Liver (tissue), 9 donors: Measurements from ENCODE around the gene NCOA3. TPM values are rescaled to one million over a fixed set of nuclear protein-coding genes. Genes with fewer than 3 reads are reported as not detected.

Experiments used
- DNase-seq: peaks from one replicate; pipeline ENCODE4 v3.0.0-alpha.2; 2017; ENCODE audit warnings: low spot score
- H3K27ac ChIP-seq, 2 donors: one replicate each; pipeline ENCODE4 v1.7.0; 2013; ENCODE audit warnings: inconsistent platforms in 2 of 2, low read length in 2 of 2, control low read depth in 1 of 2, low read depth in 1 of 2, mild to moderate bottlenecking in 1 of 2
- H3K27me3 ChIP-seq, 4 donors: one replicate each; pipeline versions ENCODE4 v1.6.1 to v1.7.0; 2013; ENCODE audit warnings: low read length in 3 of 4, inconsistent platforms in 1 of 4, mild to moderate bottlenecking in 1 of 4, moderate library complexity in 1 of 4; ENCODE audit not compliant: control insufficient read depth in 4 of 4, insufficient read depth in 4 of 4
- H3K36me3 ChIP-seq, 4 donors: one replicate each; pipeline versions ENCODE4 v1.6.1 to v1.7.0; 2013; ENCODE audit warnings: low read length in 3 of 4, mild to moderate bottlenecking in 3 of 4, low read depth in 1 of 4, moderate library complexity in 1 of 4; ENCODE audit not compliant: control insufficient read depth in 4 of 4, insufficient read depth in 3 of 4
- H3K4me1 ChIP-seq, 4 donors: one replicate each; pipeline versions ENCODE4 v1.6.1 to v1.7.0; 2013; ENCODE audit warnings: low read length in 3 of 4, mild to moderate bottlenecking in 3 of 4, moderate library complexity in 1 of 4; ENCODE audit not compliant: control insufficient read depth in 4 of 4, insufficient read depth in 4 of 4
- H3K4me3 ChIP-seq, 3 donors: one replicate each; pipeline versions ENCODE4 v1.6.1 to v1.7.0; 2013; ENCODE audit warnings: low read length in 3 of 3, control low read depth in 1 of 3, low read depth in 1 of 3, mild to moderate bottlenecking in 1 of 3
- H3K9ac ChIP-seq, 2 donors: one replicate each; pipeline ENCODE4 v1.7.0; 2013; ENCODE audit warnings: low read length in 2 of 2, mild to moderate bottlenecking in 2 of 2, moderate library complexity in 2 of 2, control low read depth in 1 of 2, low read depth in 1 of 2
- H3K9me3 ChIP-seq, 4 donors: one replicate each; pipeline versions ENCODE4 v1.6.1 to v1.7.0; 2013; ENCODE audit warnings: low read length in 3 of 4; ENCODE audit not compliant: control insufficient read depth in 4 of 4
- ATF3 ChIP-seq: IDR thresholded peaks from 2 replicates; pipeline ENCODE4 v1.6.1; 2016; ENCODE audit warnings: antibody characterized with exemption
- CTCF ChIP-seq: fragments of 150-350 bp; IDR thresholded peaks from 2 replicates; pipeline ENCODE4 v1.5.1; 2017; ENCODE audit warnings: improper control_type of control experiment, low read depth, low read length; ENCODE audit not compliant: missing input control
- EGR1 ChIP-seq, 2 donors: IDR thresholded peaks; 2 replicates each; pipeline ENCODE4 v1.6.1; 2016 to 2018; ENCODE audit warnings: antibody characterized with exemption in 2 of 2, low read depth in 2 of 2
- FOXA1 ChIP-seq: IDR thresholded peaks from 2 replicates; pipeline ENCODE4 v1.6.1; 2016; ENCODE audit warnings: antibody characterized with exemption
- GABPA ChIP-seq, 2 donors: IDR thresholded peaks in 1 of 2; conservative IDR thresholded peaks in 1 of 2; 2 replicates each; pipeline ENCODE4 v1.6.1; 2016; ENCODE audit warnings: antibody characterized with exemption in 2 of 2, mild to moderate bottlenecking in 1 of 2, moderate library complexity in 1 of 2
- HNF4A ChIP-seq, 2 donors: conservative IDR thresholded peaks; 2 replicates each; pipeline ENCODE4 v1.6.1; 2016; ENCODE audit warnings: antibody characterized with exemption in 2 of 2, mild to moderate bottlenecking in 2 of 2
- HNF4G ChIP-seq: IDR thresholded peaks from 2 replicates; pipeline ENCODE4 v1.6.1; 2016; ENCODE audit warnings: antibody characterized with exemption
- JUND ChIP-seq, 2 donors: IDR thresholded peaks; 2 replicates each; pipeline ENCODE4 v1.6.1; 2016; ENCODE audit warnings: antibody characterized with exemption in 2 of 2
- MAX ChIP-seq: IDR thresholded peaks from 2 replicates; pipeline ENCODE4 v1.6.1; 2016; ENCODE audit warnings: antibody characterized with exemption
- RAD21 ChIP-seq, 2 donors: IDR thresholded peaks; 2 replicates each; pipeline ENCODE4 v1.6.1; 2016; ENCODE audit warnings: antibody characterized with exemption in 2 of 2, mild to moderate bottlenecking in 2 of 2
- RXRA ChIP-seq, 2 donors: IDR thresholded peaks; 2 replicates each; pipeline ENCODE4 v1.6.1; 2017 to 2018; ENCODE audit warnings: antibody characterized with exemption in 2 of 2, mild to moderate bottlenecking in 1 of 2
- SP1 ChIP-seq: IDR thresholded peaks from 2 replicates; pipeline ENCODE4 v1.6.1; 2018; ENCODE audit warnings: antibody characterized with exemption, mild to moderate bottlenecking
- TAF1 ChIP-seq: conservative IDR thresholded peaks from 2 replicates; pipeline ENCODE4 v1.6.1; 2016; ENCODE audit warnings: antibody characterized with exemption, mild to moderate bottlenecking
- YY1 ChIP-seq: IDR thresholded peaks from 2 replicates; pipeline ENCODE4 v1.6.1; 2016; ENCODE audit warnings: antibody characterized with exemption, mild to moderate bottlenecking
- ZBTB33 ChIP-seq: IDR thresholded peaks from 2 replicates; pipeline ENCODE4 v1.6.1; 2016; ENCODE audit warnings: antibody characterized with exemption
- WGBS: extraction: QIAGEN DNeasy Blood & Tissue Kit; methylation state at CpG from one replicate; pipeline ENCODE4 v1.1.7; 2013; 5-methylcytosine and 5-hydroxymethylcytosine counted together
- polyA plus RNA-seq, 2 donors: library from polyadenylated mRNA; stranded (reverse) in 1 of 2; unstranded in 1 of 2; fragments of 200-250 nt in 1 of 2; fragments of >200 nt in 1 of 2; fragmentation: Nextera tagmentation in 1 of 2; extraction: Ambion mirVana in 1 of 2; gene quantifications; one replicate each; pipeline versions ENCODE4 v1.2.1 to v1.2.3, GENCODE V29; 2013 to 2015
- total RNA-seq, 2 donors: library from RNA; depleted of rRNA; stranded (reverse); fragments of >200 nt; gene quantifications; one replicate each; pipeline ENCODE4 v1.2.3, GENCODE V29; 2014
- donor health status: healthy.
- donor health status: healthy.
- donor health status: healthy.
- donor health status: healthy.
- donor health status: healthy.

The NCOA3 gene
- total and polyA plus RNA-seq, 4 donors: 3.8 to 18.2 (median 8.9) TPM

GRCh38 chr20:47502271-47503239 lies 868 bp downstream of the NCOA3 start:
- WGBS: under 1% methylated on average over 34 of the region's 34 CpGs
- peak overlapping the region; percentile 90 to 95 (median 95) for H3K4me3 ChIP-seq
- no peaks in the 10 kb centered on the region for H3K27me3 ChIP-seq
- H3K9me3 ChIP-seq: no peaks in the 10 kb centered on the region
- H3K9ac ChIP-seq: peak overlapping the region; percentile 64 to 77
- peak overlapping the region; percentile 89 to 95 for H3K27ac ChIP-seq
- TF ChIP-seq RAD21 (IDR thresholded peaks at IDR 0.05) (peak in 1 of 2 donors; percentile 17), ZBTB33 (no peak), TAF1 (no peak), JUND (IDR thresholded peaks at IDR 0.05) (no peak), GABPA (IDR thresholded peaks at IDR 0.05 in 1 of 2, conservative IDR thresholded peaks at IDR 0.05 in 1 of 2) (no peak), HNF4A (conservative IDR thresholded peaks at IDR 0.05) (no peak), YY1 (peak; percentile 59), ATF3 (no peak), EGR1 (IDR thresholded peaks at IDR 0.05; ENCODE audit: low read depth in 2 of 2) (no peak), RXRA (IDR thresholded peaks at IDR 0.05) (peak in 1 of 2 donors; percentile 3), HNF4G (no peak), SP1 (no peak), FOXA1 (no peak), MAX (no peak)
- DNase-seq: no peak
- H3K4me1 ChIP-seq: peaks cover 2 to 31% (median 18%) of the 10 kb centered on the region in 4 donors
- no peaks in the 10 kb centered on the region for H3K36me3 ChIP-seq

- peaks cover 4 to 37% (median 21%) of the 10 kb centered on the region in 4 donors for H3K4me1 ChIP-seq
- 57% methylated on average over 2 of the region's 2 CpGs for WGBS
Measured at GRCh38 chr20:47503685-47504084, 2.0 kb downstream of the NCOA3 start.

More at GRCh38 chr20:47503685-47504084, 2.0 kb downstream of the NCOA3 start:
- Histone ChIP-seq H3K27me3 (no peaks in the 10 kb centered on the region), H3K9ac (peak overlapping the region in 1 of 2 donors; percentile 36), H3K4me3 (no peak overlapping the region), H3K9me3 (no peaks in the 10 kb centered on the region), H3K36me3 (no peaks in the 10 kb centered on the region), H3K27ac (no peak overlapping the region)
- TF ChIP-seq HNF4A (conservative IDR thresholded peaks at IDR 0.05): no peak
- no peak for TF ChIP-seq ATF3
- TF ChIP-seq TAF1: no peak
- no peak for TF ChIP-seq RXRA (IDR thresholded peaks at IDR 0.05)
- TF ChIP-seq CTCF: no peak
- no peak for TF ChIP-seq RAD21 (IDR thresholded peaks at IDR 0.05)
- no peak for DNase-seq
